GM12878 (cell line): ENCODE results near the gene GASK1B. TPM values are rescaled to one million over a fixed set of nuclear protein-coding genes. Genes with fewer than 3 reads are reported as not detected.
A peak's percentile ranks its signal among the peaks of the same experiment; 100 is the strongest.

Experiments
- ATAC-seq: fragments of 200-7000 bp; cut with Tn5 transposase; 3 replicates; pipeline ENCODE4 v1.9.1; 2020; ENCODE audit warnings: mild to moderate bottlenecking, moderate library complexity
- BruUV-seq: library from RNA; stranded (reverse); fragments of 400-500 nt; replicated peaks from 2 replicates; lab custom pipeline; 2021; lab: Mats Ljungman, UMichigan
- CTCF ChIA-PET: fragments of 300-600 bp; sonication (Branson Sonifier 250); formaldehyde crosslinking; extraction: SDS; loops from one replicate; lab custom pipeline; 2021; ENCODE audit warnings: inconsistent platforms; lab: Yijun Ruan, JAX
- POLR2A ChIA-PET: fragments of 350-600 bp; formaldehyde crosslinking; extraction: SDS; loops from one replicate; lab custom pipeline; 2021; ENCODE audit warnings: inconsistent platforms; lab: Charles Lee
- RAD21 ChIA-PET: fragments of 300-600 bp; sonication (Branson Sonifier 250); formaldehyde crosslinking; loops from one replicate; lab custom pipeline; 2023; ENCODE audit warnings: antibody characterized with exemption; ENCODE audit not compliant: unreplicated experiment; lab: Charles Lee
- SMC1A ChIA-PET: fragments of 300-600 bp; sonication (Branson Sonifier 250); formaldehyde crosslinking; loops from one replicate; lab custom pipeline; 2023; ENCODE audit not compliant: unreplicated experiment, uncharacterized antibody; lab: Charles Lee
- DNase-seq: peaks from one replicate; pipeline ENCODE4 v3.0.0-alpha.2; 2011; ENCODE audit warnings: low read depth, low spot score
- FAIRE-seq: peaks from 3 replicates; lab custom pipeline; 2011; peaks lifted over from hg19 to GRCh38; lab: Jason Lieb, UNC
- H2AFZ ChIP-seq: 2 replicates; pipeline ENCODE4 v1.6.0; 2011; ENCODE audit warnings: low read depth, low read length, control low read depth; ENCODE audit not compliant: control insufficient read depth
- H3K27ac ChIP-seq: 2 replicates; pipeline ENCODE4 v1.5.1; 2011; ENCODE audit warnings: control low read depth; ENCODE audit not compliant: control insufficient read depth, insufficient read depth
- H3K27me3 ChIP-seq, 2 experiments: replicated peaks in 1 of 2; 2 replicates each; pipeline versions ENCODE4 v1.6.0 to v1.6.1; 2011; ENCODE audit warnings: low read length in 1 of 2; ENCODE audit not compliant: control insufficient read depth in 2 of 2, insufficient read depth in 2 of 2
- H3K36me3 ChIP-seq, 2 experiments: 2 replicates each; pipeline ENCODE4 v1.5.1; 2011; ENCODE audit warnings: low read length in 1 of 2; ENCODE audit not compliant: control insufficient read depth in 2 of 2, insufficient read depth in 2 of 2
- H3K4me1 ChIP-seq: 2 replicates; pipeline ENCODE4 v1.6.1; 2011; ENCODE audit warnings: mild to moderate bottlenecking, low read length, moderate library complexity, mixed read lengths; ENCODE audit not compliant: control insufficient read depth, insufficient read depth
- H3K4me2 ChIP-seq: 2 replicates; pipeline ENCODE4 v1.6.0; 2011; ENCODE audit warnings: control low read depth; ENCODE audit not compliant: control insufficient read depth, insufficient read depth
- H3K4me3 ChIP-seq: fragments of 200-600 bp; sonication (generic); 2 replicates; pipeline ENCODE4 v1.5.1; 2016
- H3K79me2 ChIP-seq: 2 replicates; pipeline ENCODE4 v1.6.0; 2011; ENCODE audit warnings: low read length; ENCODE audit not compliant: control insufficient read depth, insufficient read depth
- H3K9ac ChIP-seq: 2 replicates; pipeline ENCODE4 v1.8.0; 2011; ENCODE audit warnings: low read length, control low read depth, mixed read lengths; ENCODE audit not compliant: control insufficient read depth, insufficient read depth
- H3K9me3 ChIP-seq: replicated peaks from 3 replicates; pipeline ENCODE4 v1.5.1; 2011; ENCODE audit warnings: mild to moderate bottlenecking, low read length; ENCODE audit not compliant: control insufficient read depth, insufficient read depth
- H4K20me1 ChIP-seq: 2 replicates; pipeline ENCODE4 v1.6.0; 2011; ENCODE audit not compliant: control insufficient read depth, insufficient read depth
- CTCF ChIP-seq, 3 experiments: IDR thresholded peaks in 2 of 3; conservative IDR thresholded peaks in 1 of 3; 2 replicates each; pipeline ENCODE4 v1.5.1; 2011; ENCODE audit warnings: low read depth in 3 of 3, low read length in 3 of 3, mild to moderate bottlenecking in 3 of 3, control low read depth in 2 of 3, moderate library complexity in 2 of 3, inconsistent platforms in 1 of 3, mixed read lengths in 1 of 3; ENCODE audit not compliant: control insufficient read depth in 2 of 3, insufficient read depth in 1 of 3; ENCODE audit errors: extremely low read depth in 1 of 3
- SUZ12 ChIP-seq: fragments of 200-600 bp; sonication (generic); IDR thresholded peaks from one replicate; pipeline ENCODE4 v1.6.1; 2018; ENCODE audit warnings: antibody characterized with exemption, mild to moderate bottlenecking; ENCODE audit not compliant: unreplicated experiment
- WGBS: methylation state at CpG from one replicate; pipeline ENCODE4 v1.1.6; 2016; ENCODE audit warnings: low lambda C conversion rate; ENCODE audit not compliant: insufficient replicate concordance, insufficient coverage; ENCODE audit errors: missing lambda C conversion rate; 5-methylcytosine and 5-hydroxymethylcytosine counted together
- in situ Hi-C: fragments of 300-500 bp; cut with MboI; formaldehyde crosslinking; loops from 9 replicates; pipeline ENCODE4 v1.14.3; 2018; ENCODE audit warnings: mixed read lengths
- intact Hi-C: fragments of 100-400 bp; cut with micrococcal nuclease; formaldehyde crosslinking; loops from one replicate; pipeline ENCODE4 v1.14.2; 2022; ENCODE audit not compliant: unreplicated experiment
- polyA plus RNA-seq, 11 experiments: library from polyadenylated mRNA; depleted of rRNA in 4 of 11; unstranded in 6 of 11; stranded (reverse) in 5 of 11; fragments of >200 nt; fragmentation: Nextera tagmentation in 4 of 11; fragmentation: Illumina TruSeq in 1 of 11; extraction: Ambion mirVana in 4 of 11; extraction: Trizol in 1 of 11; gene quantifications; 1 replicate in 1 of 11; 2 replicates in 10 of 11; pipeline versions ENCODE4 v1.2.1 to v1.2.3, GENCODE V29; 2011 to 2016; ENCODE audit warnings: inconsistent platforms in 2 of 11, missing spikeins in 2 of 11, low read depth in 1 of 11
- total RNA-seq, 4 experiments: library from RNA; depleted of rRNA in 3 of 4; stranded (reverse); fragments of >200 nt in 3 of 4; fragmentation: Illumina TruSeq in 1 of 4; extraction: Trizol in 1 of 4; gene quantifications; 2 replicates each; pipeline versions ENCODE4 v1.2.1 to v1.2.3, GENCODE V29; 2013 to 2021

GASK1B gene
- total and polyA plus RNA-seq, 10 of the 15 experiments (the other 5 are each of a cell fraction or from before 2014, with no cell fraction given) = under 0.01 to 0.21 (median 0.07) TPM; not detected in 1

- Histone ChIP-seq H3K4me2 (no peak overlapping the region), H3K4me1 (no peaks in the 10 kb centered on the region), H3K9ac (no peak overlapping the region), H2AFZ (no peak overlapping the region), H3K79me2 (no peaks in the 10 kb centered on the region), H3K36me3 (no peaks in the 10 kb centered on the region), H3K9me3 (no peaks in the 10 kb centered on the region), H3K27ac (no peak overlapping the region), H4K20me1 (no peaks in the 10 kb centered on the region), H3K27me3 (peaks cover 0 to 4% of the 10 kb centered on the region in 2 experiments; a peak in 2 of 4 replicates), H3K4me3 (no peak overlapping the region)
- 40% methylated on average over 42 of the region's 42 CpGs for WGBS
- in situ Hi-C loops = loop anchor here (5.0 kb wide), 1 partner anchor 179 kb away; no protein-coding TSS in a partner anchor
- RAD21 ChIA-PET = no interaction called here
- CTCF ChIA-PET = interaction anchor here (0.6 to 1.7 kb wide), 5 partner anchors 10 to 182 kb away, joined by 3 to 5 read pairs (median 4); no protein-coding TSS in a partner anchor
- BruUV-seq = no TSS peak
- SMC1A ChIA-PET = interaction anchor here (1.8 kb wide), 1 partner anchor 180 kb away, joined by 6 read pairs; no protein-coding TSS in a partner anchor
- POLR2A ChIA-PET = no interaction called here
- DNase-seq (no peak), FAIRE-seq (no peak)
- intact Hi-C loops = no loop called here
- TF ChIP-seq CTCF (IDR thresholded peaks at IDR 0.05 in 2 of 3, conservative IDR thresholded peaks at IDR 0.05 in 1 of 3; ENCODE audit: control insufficient read depth in 2 of 3, extremely low read depth in 1 of 3, insufficient read depth in 1 of 3, low read depth in 3 of 3, low read length in 3 of 3) (peak; percentile 28 to 59 (median 43)), SUZ12 (no peak)
- TF ChIP-seq, all 136 proteins: peak for 1
- peak; percentile 72 for ATAC-seq
These were observed 1.9 kb downstream of the GASK1B start for GRCh38 chr4:158170691-158171561.
